GM12878 (cell line): ENCODE measurements around the gene AGT.

Experiments
- CEBPB ChIP-seq, 2 experiments: fragments of 150-350 bp in 1 of 2; IDR thresholded peaks; 2 replicates each; pipeline ENCODE4 v1.6.1; 2012 to 2014; ENCODE audit warnings: low read depth in 2 of 2, low read length in 2 of 2, borderline replicate concordance in 1 of 2, inconsistent platforms in 1 of 2
- TF ChIP-seq, protein P1 (sequence below), 3 experiments: IDR thresholded peaks in 2 of 3; conservative IDR thresholded peaks in 1 of 3; 2 replicates each; pipeline ENCODE4 v1.5.1; 2011; ENCODE audit warnings: low read depth in 3 of 3, low read length in 3 of 3, mild to moderate bottlenecking in 3 of 3, control low read depth in 2 of 3, moderate library complexity in 2 of 3, inconsistent platforms in 1 of 3, mixed read lengths in 1 of 3; ENCODE audit not compliant: control insufficient read depth in 2 of 3, insufficient read depth in 1 of 3; ENCODE audit errors: extremely low read depth in 1 of 3
- TF ChIP-seq, protein P2 (sequence below): IDR thresholded peaks from 2 replicates; pipeline ENCODE4 v1.6.1; 2012; ENCODE audit warnings: low read length, inconsistent platforms
- TF ChIP-seq, protein P3 (sequence below): IDR thresholded peaks from 2 replicates; pipeline ENCODE4 v1.6.1; 2012; ENCODE audit warnings: low read depth, low read length, improper control_type of control experiment

DNA sequence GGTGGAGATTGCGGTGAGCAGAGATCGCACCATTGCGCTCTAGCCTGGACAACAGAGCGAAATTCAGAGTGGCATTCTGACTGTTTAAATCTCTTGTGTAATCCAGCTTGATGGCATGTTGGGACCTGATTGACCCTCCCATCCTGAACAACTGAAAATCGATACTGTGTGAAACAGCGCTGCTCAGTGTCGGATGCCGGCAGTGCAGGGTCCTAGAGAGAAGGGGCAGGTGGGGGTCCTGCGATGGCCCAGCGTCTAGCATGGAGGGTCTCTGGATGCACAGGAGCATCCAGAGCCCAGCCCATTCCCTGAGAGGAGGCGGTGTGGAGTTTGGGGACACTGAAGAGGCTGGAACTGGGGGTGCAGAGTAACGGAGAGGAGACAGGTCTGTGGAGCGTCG is 15.8 kb downstream of the AGT start:
- TF ChIP-seq, protein P1, sequence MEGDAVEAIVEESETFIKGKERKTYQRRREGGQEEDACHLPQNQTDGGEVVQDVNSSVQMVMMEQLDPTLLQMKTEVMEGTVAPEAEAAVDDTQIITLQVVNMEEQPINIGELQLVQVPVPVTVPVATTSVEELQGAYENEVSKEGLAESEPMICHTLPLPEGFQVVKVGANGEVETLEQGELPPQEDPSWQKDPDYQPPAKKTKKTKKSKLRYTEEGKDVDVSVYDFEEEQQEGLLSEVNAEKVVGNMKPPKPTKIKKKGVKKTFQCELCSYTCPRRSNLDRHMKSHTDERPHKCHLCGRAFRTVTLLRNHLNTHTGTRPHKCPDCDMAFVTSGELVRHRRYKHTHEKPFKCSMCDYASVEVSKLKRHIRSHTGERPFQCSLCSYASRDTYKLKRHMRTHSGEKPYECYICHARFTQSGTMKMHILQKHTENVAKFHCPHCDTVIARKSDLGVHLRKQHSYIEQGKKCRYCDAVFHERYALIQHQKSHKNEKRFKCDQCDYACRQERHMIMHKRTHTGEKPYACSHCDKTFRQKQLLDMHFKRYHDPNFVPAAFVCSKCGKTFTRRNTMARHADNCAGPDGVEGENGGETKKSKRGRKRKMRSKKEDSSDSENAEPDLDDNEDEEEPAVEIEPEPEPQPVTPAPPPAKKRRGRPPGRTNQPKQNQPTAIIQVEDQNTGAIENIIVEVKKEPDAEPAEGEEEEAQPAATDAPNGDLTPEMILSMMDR (IDR thresholded peaks at IDR 0.05 in 2 of 3, conservative IDR thresholded peaks at IDR 0.05 in 1 of 3; ENCODE audit: control insufficient read depth in 2 of 3, extremely low read depth in 1 of 3, insufficient read depth in 1 of 3, low read depth in 3 of 3, low read length in 3 of 3), result no peak
- TF ChIP-seq CEBPB (IDR thresholded peaks at IDR 0.05; ENCODE audit: borderline replicate concordance in 1 of 2, low read depth in 2 of 2, low read length in 2 of 2), result no peak
- TF ChIP-seq, protein P2, sequence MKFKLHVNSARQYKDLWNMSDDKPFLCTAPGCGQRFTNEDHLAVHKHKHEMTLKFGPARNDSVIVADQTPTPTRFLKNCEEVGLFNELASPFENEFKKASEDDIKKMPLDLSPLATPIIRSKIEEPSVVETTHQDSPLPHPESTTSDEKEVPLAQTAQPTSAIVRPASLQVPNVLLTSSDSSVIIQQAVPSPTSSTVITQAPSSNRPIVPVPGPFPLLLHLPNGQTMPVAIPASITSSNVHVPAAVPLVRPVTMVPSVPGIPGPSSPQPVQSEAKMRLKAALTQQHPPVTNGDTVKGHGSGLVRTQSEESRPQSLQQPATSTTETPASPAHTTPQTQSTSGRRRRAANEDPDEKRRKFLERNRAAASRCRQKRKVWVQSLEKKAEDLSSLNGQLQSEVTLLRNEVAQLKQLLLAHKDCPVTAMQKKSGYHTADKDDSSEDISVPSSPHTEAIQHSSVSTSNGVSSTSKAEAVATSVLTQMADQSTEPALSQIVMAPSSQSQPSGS, result no peak
- TF ChIP-seq, protein P3, sequence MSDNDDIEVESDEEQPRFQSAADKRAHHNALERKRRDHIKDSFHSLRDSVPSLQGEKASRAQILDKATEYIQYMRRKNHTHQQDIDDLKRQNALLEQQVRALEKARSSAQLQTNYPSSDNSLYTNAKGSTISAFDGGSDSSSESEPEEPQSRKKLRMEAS, result no peak
